Panc1 (cell line): ENCODE measurements around the gene KLK14. TPM values are rescaled to one million over a fixed set of nuclear protein-coding genes. Genes with fewer than 3 reads are reported as not detected.

Experiments
- ATAC-seq: fragments of 200-7000 bp; cut with Tn5 transposase; 2 replicates; pipeline ENCODE4 v1.9.1; 2020; ENCODE audit warnings: mild to moderate bottlenecking, moderate library complexity
- BruUV-seq: library from RNA; stranded (reverse); fragments of 400-500 nt; replicated peaks from 2 replicates; lab custom pipeline; 2021; lab: Mats Ljungman, UMichigan
- CTCF ChIA-PET: fragments of 300-600 bp; sonication (Branson Sonifier 250); formaldehyde crosslinking; loops from one replicate; lab custom pipeline; 2022; ENCODE audit warnings: antibody characterized with exemption; lab: Charles Lee
- POLR2A ChIA-PET: fragments of 300-600 bp; sonication (Branson Sonifier 250); formaldehyde crosslinking; loops from one replicate; lab custom pipeline; 2022; ENCODE audit warnings: antibody characterized with exemption; lab: Charles Lee
- DNase-seq: peaks from one replicate; pipeline ENCODE4 v3.0.0-alpha.2; 2010; ENCODE audit warnings: low read depth, low spot score
- H3K27ac ChIP-seq: 2 replicates; pipeline ENCODE4 v1.5.1; 2011; ENCODE audit warnings: mild to moderate bottlenecking, low read length, inconsistent platforms
- H3K27me3 ChIP-seq: fragments of 200-500 bp; sonication (Bioruptor generic); 2 replicates; pipeline ENCODE4 v1.6.0; 2014; ENCODE audit warnings: low read length, inconsistent platforms; ENCODE audit not compliant: control insufficient read depth, insufficient read depth
- H3K36me3 ChIP-seq: fragments of 200-500 bp; sonication (Bioruptor generic); 2 replicates; pipeline ENCODE4 v1.5.1; 2014; ENCODE audit warnings: inconsistent platforms, mild to moderate bottlenecking, low read length, moderate library complexity; ENCODE audit not compliant: control insufficient read depth, insufficient read depth
- H3K4me1 ChIP-seq: 2 replicates; pipeline ENCODE4 v1.5.1; 2011; ENCODE audit warnings: inconsistent platforms, mild to moderate bottlenecking, low read length, moderate library complexity; ENCODE audit not compliant: control insufficient read depth, insufficient read depth
- H3K4me3 ChIP-seq, 2 experiments: 2 replicates each; pipeline ENCODE4 v1.5.1; 2011 to 2012; ENCODE audit warnings: low read depth in 2 of 2, low read length in 2 of 2, mild to moderate bottlenecking in 2 of 2, inconsistent platforms in 1 of 2, moderate library complexity in 1 of 2
- H3K9me3 ChIP-seq: fragments of 200-500 bp; sonication (Bioruptor generic); 2 replicates; pipeline ENCODE4 v1.5.1; 2014; ENCODE audit warnings: low read depth, mild to moderate bottlenecking, inconsistent platforms, low read length, moderate library complexity; ENCODE audit not compliant: control insufficient read depth, insufficient read depth
- POLR2AphosphoS5 ChIP-seq: IDR thresholded peaks from 2 replicates; pipeline ENCODE4 v1.6.1; 2012; ENCODE audit warnings: mild to moderate bottlenecking, low read depth, low read length, moderate library complexity
- REST ChIP-seq, 2 experiments: IDR thresholded peaks; 2 replicates each; pipeline ENCODE4 v1.6.1; 2011 to 2012; ENCODE audit warnings: low read depth in 2 of 2, control low read depth in 1 of 2, low read length in 1 of 2, mild to moderate bottlenecking in 1 of 2, moderate library complexity in 1 of 2; ENCODE audit not compliant: insufficient read depth in 1 of 2
- SIN3A ChIP-seq: IDR thresholded peaks from 2 replicates; pipeline ENCODE4 v1.6.1; 2012; ENCODE audit warnings: low read depth, mild to moderate bottlenecking, low read length, moderate library complexity, borderline replicate concordance; ENCODE audit not compliant: insufficient read depth
- TCF7L2 ChIP-seq: IDR thresholded peaks from 2 replicates; pipeline ENCODE4 v1.6.1; 2011; ENCODE audit warnings: mild to moderate bottlenecking, low read depth, low read length, inconsistent platforms
- in situ Hi-C: cut with HindIII; loops from 2 replicates; pipeline ENCODE4 v1.10.0; 2016; ENCODE audit warnings: low sequenced_read_pairs, low pct_unique_long_range_greater_than_20kb
- intact Hi-C: fragments of 100-400 bp; cut with micrococcal nuclease; formaldehyde crosslinking; loops from one replicate; pipeline ENCODE4 v1.10.0; 2022; ENCODE audit not compliant: unreplicated experiment
- total RNA-seq: library from RNA; stranded (reverse); gene quantifications from one replicate; pipeline ENCODE4 v1.2.1, GENCODE V29; 2021; ENCODE audit not compliant: unreplicated experiment
- TF ChIP-seq, protein P1 (sequence below): fragments of 450-650 bp; IDR thresholded peaks from 2 replicates; pipeline ENCODE4 v1.5.1; 2017; ENCODE audit warnings: mild to moderate bottlenecking

The KLK14 gene
- total RNA-seq, 1 experiment from 2014 or later, result not detected

- in situ Hi-C loops (no loop called here), intact Hi-C loops (no loop called here)
- CTCF ChIA-PET, result no interaction called here
- Histone ChIP-seq H3K4me3 (no peak overlapping the region), H3K4me1 (no peaks in the 10 kb centered on the region), H3K27me3 (no peaks in the 10 kb centered on the region), H3K36me3 (no peaks in the 10 kb centered on the region), H3K9me3 (no peaks in the 10 kb centered on the region), H3K27ac (no peak overlapping the region)
- DNase-seq (no peak), ATAC-seq (no peak)
- POLR2A ChIA-PET, result no interaction called here
- TF ChIP-seq TCF7L2 (no peak), POLR2AphosphoS5 (no peak), SIN3A (no peak), REST (IDR thresholded peaks at IDR 0.05; ENCODE audit: insufficient read depth in 1 of 2, low read depth in 2 of 2, low read length in 1 of 2) (no peak)
- TF ChIP-seq, protein P1, sequence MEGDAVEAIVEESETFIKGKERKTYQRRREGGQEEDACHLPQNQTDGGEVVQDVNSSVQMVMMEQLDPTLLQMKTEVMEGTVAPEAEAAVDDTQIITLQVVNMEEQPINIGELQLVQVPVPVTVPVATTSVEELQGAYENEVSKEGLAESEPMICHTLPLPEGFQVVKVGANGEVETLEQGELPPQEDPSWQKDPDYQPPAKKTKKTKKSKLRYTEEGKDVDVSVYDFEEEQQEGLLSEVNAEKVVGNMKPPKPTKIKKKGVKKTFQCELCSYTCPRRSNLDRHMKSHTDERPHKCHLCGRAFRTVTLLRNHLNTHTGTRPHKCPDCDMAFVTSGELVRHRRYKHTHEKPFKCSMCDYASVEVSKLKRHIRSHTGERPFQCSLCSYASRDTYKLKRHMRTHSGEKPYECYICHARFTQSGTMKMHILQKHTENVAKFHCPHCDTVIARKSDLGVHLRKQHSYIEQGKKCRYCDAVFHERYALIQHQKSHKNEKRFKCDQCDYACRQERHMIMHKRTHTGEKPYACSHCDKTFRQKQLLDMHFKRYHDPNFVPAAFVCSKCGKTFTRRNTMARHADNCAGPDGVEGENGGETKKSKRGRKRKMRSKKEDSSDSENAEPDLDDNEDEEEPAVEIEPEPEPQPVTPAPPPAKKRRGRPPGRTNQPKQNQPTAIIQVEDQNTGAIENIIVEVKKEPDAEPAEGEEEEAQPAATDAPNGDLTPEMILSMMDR, result no peak
- no TSS peak for BruUV-seq
These were observed 52.1 kb downstream of the KLK14 start for GRCh38 chr19:51030631-51031030.

DNA sequence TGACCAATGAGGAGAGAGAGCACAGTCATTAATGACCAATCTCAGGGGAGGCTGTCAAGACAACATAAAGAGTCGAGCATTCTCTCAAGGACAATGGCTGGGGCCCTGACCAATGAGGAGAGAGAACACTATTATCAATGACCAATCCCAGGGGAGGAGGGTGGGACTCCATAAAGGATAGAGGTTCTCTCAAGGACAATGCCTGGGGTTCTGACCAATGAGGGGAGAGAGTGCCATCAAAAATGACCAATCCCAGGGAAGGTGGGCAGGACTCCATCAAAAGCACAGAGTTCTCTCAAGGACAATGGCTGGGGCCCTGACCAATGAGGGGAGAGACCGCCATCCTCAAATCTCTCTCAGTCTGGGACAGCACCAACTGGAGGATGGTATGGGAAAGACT, 53.0 kb downstream of the KLK14 start:
- ChIA-PET CTCF (no interaction called here), POLR2A (no interaction called here)
- no peaks in the 10 kb centered on the region for H3K36me3 ChIP-seq
- no peaks in the 10 kb centered on the region for H3K27me3 ChIP-seq
- in situ Hi-C loops, result no loop called here
- no peak for DNase-seq
- ATAC-seq, result no peak
- intact Hi-C loops, result no loop called here
- TF ChIP-seq, protein P1, result no peak
- TF ChIP-seq POLR2AphosphoS5 (no peak), SIN3A (no peak), REST (IDR thresholded peaks at IDR 0.05; ENCODE audit: insufficient read depth in 1 of 2, low read depth in 2 of 2, low read length in 1 of 2) (no peak), TCF7L2 (no peak)
- H3K4me3 ChIP-seq, result no peak overlapping the region
- no peak overlapping the region for H3K27ac ChIP-seq
- BruUV-seq, result no TSS peak
- H3K9me3 ChIP-seq, result no peaks in the 10 kb centered on the region
- H3K4me1 ChIP-seq, result no peaks in the 10 kb centered on the region

Other genes with a start within 250 kb of the KLK14 start
- not detected for gene KLK15, start 249.3 kb downstream of the KLK14 start, total RNA-seq
- not detected for gene KLK3, start 228.0 kb downstream of the KLK14 start, total RNA-seq
- not detected for gene KLK2, start 209.4 kb downstream of the KLK14 start, total RNA-seq
- gene KLK4, start 171.5 kb downstream of the KLK14 start, total RNA-seq, result not detected
- not detected for gene KLK5, start 129.8 kb downstream of the KLK14 start, total RNA-seq
- gene KLK6, start 113.3 kb downstream of the KLK14 start, total RNA-seq, result not detected
- gene KLK7, start 99.0 kb downstream of the KLK14 start, total RNA-seq, result not detected
- not detected for gene KLK8, start 81.3 kb downstream of the KLK14 start, total RNA-seq
- gene KLK10, start 63.2 kb downstream of the KLK14 start, total RNA-seq, result not detected
- not detected for gene KLK11, start 56.3 kb downstream of the KLK14 start, total RNA-seq
- gene KLK12, start 47.9 kb downstream of the KLK14 start, total RNA-seq, result not detected
- gene KLK13, start 17.8 kb downstream of the KLK14 start, total RNA-seq, result not detected
- gene CTU1, start 25.5 kb upstream of the KLK14 start, total RNA-seq, result 9.3 TPM
- gene SIGLEC9, start 42.0 kb upstream of the KLK14 start, total RNA-seq, result not detected
- gene SIGLEC7, start 59.4 kb upstream of the KLK14 start, total RNA-seq, result not detected
- gene CD33, start 142.2 kb upstream of the KLK14 start, total RNA-seq, result 0.13 TPM
- gene SIGLECL1, start 168.2 kb upstream of the KLK14 start, total RNA-seq, result not detected
- gene IGLON5, start 228.8 kb upstream of the KLK14 start, total RNA-seq, result 0.13 TPM